Activated naive CD4-positive, alpha-beta T cell treated with anti-CD3 and anti-CD28 coated beads, Interleukin-2, amount 10 ng/mL, durations not matched to agents 7 days and 5 days (primary cell): ENCODE data around the gene LHX6.

Source experiments
- CTCF ChIA-PET: fragments of 350-600 bp; sonication (Branson Sonifier 250); formaldehyde crosslinking; loops from one replicate; lab custom pipeline; 2021; ENCODE audit warnings: antibody characterized with exemption; lab: Charles Lee
- DNase-seq: peaks from one replicate; pipeline ENCODE4 v3.0.0-alpha.2; 2020
- H3K27ac Mint-ChIP-seq: one replicate; pipeline ENCODE4 v1.8.0; 2021; ENCODE audit warnings: mild to moderate bottlenecking, moderate library complexity, mixed read lengths
- H3K27me3 Mint-ChIP-seq: one replicate; pipeline ENCODE4 v1.8.0; 2021; ENCODE audit warnings: mild to moderate bottlenecking, mixed read lengths
- H3K36me3 Mint-ChIP-seq: one replicate; pipeline ENCODE4 v1.8.0; 2021; ENCODE audit warnings: mixed read lengths
- H3K4me1 Mint-ChIP-seq: one replicate; pipeline ENCODE4 v1.8.0; 2021; ENCODE audit warnings: mixed read lengths
- H3K4me3 Mint-ChIP-seq: one replicate; pipeline ENCODE4 v1.8.0; 2021; ENCODE audit warnings: mild to moderate bottlenecking, moderate library complexity, mixed read lengths
- H3K9me3 Mint-ChIP-seq: one replicate; pipeline ENCODE4 v1.8.0; 2021; ENCODE audit warnings: mixed read lengths

Gene LHX6

GRCh38 chr9:122216138-122216797 lies 12.5 kb downstream of the LHX6 start:
- H3K4me1 Mint-ChIP-seq, result peaks cover 37% of the 10 kb centered on the region
- H3K27ac Mint-ChIP-seq, result no peak overlapping the region
- peaks cover 96% of the 10 kb centered on the region for H3K27me3 Mint-ChIP-seq
- H3K9me3 Mint-ChIP-seq, result no peaks in the 10 kb centered on the region
- no peaks in the 10 kb centered on the region for H3K36me3 Mint-ChIP-seq
- CTCF ChIA-PET, result interaction anchor here (1.4 kb wide), 1 partner anchor 92 kb away, joined by 4 read pairs; no protein-coding TSS in a partner anchor
- no peak overlapping the region for H3K4me3 Mint-ChIP-seq
- no peak for DNase-seq

DNA sequence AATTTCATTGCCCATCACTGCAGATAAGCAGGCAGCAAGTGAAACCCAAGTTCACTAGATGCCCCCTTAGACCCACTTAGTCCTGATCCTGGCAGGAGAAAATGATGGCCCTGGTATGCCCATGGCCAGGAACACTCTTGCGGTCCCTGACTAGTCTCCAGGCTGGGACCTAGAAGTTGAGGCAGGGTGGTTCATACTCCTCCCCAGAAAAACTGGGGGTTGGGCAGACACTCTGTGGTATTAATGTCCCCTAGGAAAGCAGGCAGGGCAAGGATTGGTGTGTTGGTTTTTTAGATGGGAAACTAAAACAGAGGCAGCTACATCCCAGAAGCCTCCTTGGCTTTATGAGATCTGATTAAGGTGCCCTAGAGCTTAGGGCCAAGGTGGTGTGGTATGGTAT lies 13.1 kb downstream of the LHX6 start:
- Mint-ChIP-seq H3K4me1 (peaks cover 37% of the 10 kb centered on the region), H3K4me3 (no peak overlapping the region), H3K27me3 (peaks cover 91% of the 10 kb centered on the region), H3K27ac (no peak overlapping the region), H3K9me3 (no peaks in the 10 kb centered on the region), H3K36me3 (no peaks in the 10 kb centered on the region)
- no peak for DNase-seq
- CTCF ChIA-PET, result interaction anchor here (1.4 kb wide), 1 partner anchor 91 kb away, joined by 4 read pairs; no protein-coding TSS in a partner anchor

DNA sequence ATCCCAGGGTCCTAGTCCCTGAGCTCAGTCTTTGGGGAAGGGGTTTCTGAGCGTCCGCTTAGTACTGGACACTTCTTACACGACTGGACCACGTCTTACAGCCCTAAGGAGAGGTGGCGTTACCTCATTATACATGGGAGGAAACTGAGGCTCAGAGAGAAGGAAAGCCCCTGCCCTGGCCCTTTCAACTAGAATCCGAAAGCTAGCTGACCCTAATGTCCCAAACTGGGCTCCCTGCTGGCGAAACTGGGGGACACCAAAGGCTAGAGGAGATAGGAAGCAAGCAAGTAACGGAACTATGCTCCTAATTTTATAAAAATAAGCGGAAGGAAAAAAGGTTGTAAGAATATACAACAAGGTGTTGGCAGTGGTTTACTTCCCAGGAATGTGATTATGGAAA lies 14.2 kb downstream of the LHX6 start:
- H3K9me3 Mint-ChIP-seq, result no peaks in the 10 kb centered on the region
- peaks cover 30% of the 10 kb centered on the region for H3K4me1 Mint-ChIP-seq
- DNase-seq, result no peak
- H3K4me3 Mint-ChIP-seq, result peak overlapping the region; percentile 56
- peaks cover 86% of the 10 kb centered on the region for H3K27me3 Mint-ChIP-seq
- H3K27ac Mint-ChIP-seq, result no peak overlapping the region
- CTCF ChIA-PET, result no interaction called here
- H3K36me3 Mint-ChIP-seq, result no peaks in the 10 kb centered on the region

- Mint-ChIP-seq H3K9me3 (no peaks in the 10 kb centered on the region), H3K4me3 (peak overlapping the region; percentile 36), H3K27me3 (peaks cover 83% of the 10 kb centered on the region), H3K36me3 (no peaks in the 10 kb centered on the region), H3K4me1 (peaks cover 23% of the 10 kb centered on the region), H3K27ac (no peak overlapping the region)
- CTCF ChIA-PET, result no interaction called here
- peak; percentile 77 for DNase-seq
Measured at GRCh38 chr9:122213589-122214413, 15.0 kb downstream of the LHX6 start.

DNA sequence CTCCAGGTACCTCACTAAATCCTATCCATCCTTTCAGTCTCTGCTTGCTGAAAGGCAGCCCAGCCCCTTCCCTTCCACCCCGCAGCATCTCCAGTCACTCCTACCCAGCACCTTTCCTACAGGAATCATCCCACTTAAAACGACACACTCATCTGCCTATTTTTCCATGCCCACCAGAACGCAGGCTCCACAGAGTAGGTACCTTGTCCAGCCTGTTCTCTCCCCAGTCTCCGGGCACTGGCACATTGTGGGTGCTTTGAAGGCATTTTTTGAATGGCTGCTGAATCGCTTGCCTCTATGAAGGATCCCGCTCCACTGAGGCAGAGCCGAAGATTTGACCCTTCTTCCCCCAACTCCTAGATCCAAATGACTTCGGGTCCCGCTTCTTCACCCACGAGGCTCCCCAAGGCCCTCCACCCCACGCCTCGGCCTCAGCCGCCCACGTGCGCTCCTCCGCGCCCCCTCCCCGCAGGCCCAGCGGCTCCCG lies 15.6 kb downstream of the LHX6 start:
- CTCF ChIA-PET, result interaction anchor here (1.1 kb wide), 1 partner anchor 88 kb away, joined by 3 read pairs; no protein-coding TSS in a partner anchor
- Mint-ChIP-seq H3K27ac (no peak overlapping the region), H3K27me3 (peaks cover 77% of the 10 kb centered on the region), H3K4me1 (peaks cover 17% of the 10 kb centered on the region), H3K9me3 (no peaks in the 10 kb centered on the region), H3K4me3 (peak overlapping the region; percentile 48), H3K36me3 (no peaks in the 10 kb centered on the region)
- no peak for DNase-seq

GRCh38 chr9:122212473-122213004 lies 16.2 kb downstream of the LHX6 start:
- H3K36me3 Mint-ChIP-seq, result no peaks in the 10 kb centered on the region
- peak overlapping the region; percentile 65 for H3K27ac Mint-ChIP-seq
- peak overlapping the region; percentile 48 for H3K4me3 Mint-ChIP-seq

DNA sequence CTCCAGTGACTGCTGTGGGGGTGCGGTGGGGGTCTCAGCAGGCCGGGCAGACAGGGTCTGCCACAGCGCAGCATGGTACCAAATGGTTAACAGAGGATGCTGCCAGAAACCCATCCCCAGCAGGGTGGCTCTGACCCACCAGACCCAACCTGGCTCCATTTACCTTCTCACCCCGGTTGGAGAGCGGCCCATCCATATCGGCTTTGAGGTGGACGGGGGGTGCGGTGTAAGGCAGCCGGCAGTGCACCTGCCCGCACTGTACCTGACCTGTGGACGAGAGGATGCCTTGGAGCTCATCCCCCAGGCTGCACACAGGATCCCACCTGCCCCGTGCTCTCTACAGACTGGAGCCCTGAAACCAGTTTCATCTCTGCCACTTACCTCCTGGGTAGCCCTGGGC lies 19.3 kb downstream of the LHX6 start:
- H3K4me1 Mint-ChIP-seq, result peaks cover 8% of the 10 kb centered on the region
- peaks cover 56% of the 10 kb centered on the region for H3K27me3 Mint-ChIP-seq
- no peak overlapping the region for H3K27ac Mint-ChIP-seq
- DNase-seq, result no peak
- no peaks in the 10 kb centered on the region for H3K9me3 Mint-ChIP-seq
- CTCF ChIA-PET, result no interaction called here
- H3K4me3 Mint-ChIP-seq, result no peak overlapping the region
- H3K36me3 Mint-ChIP-seq, result no peaks in the 10 kb centered on the region

More at GRCh38 chr9:122212473-122213004, 16.2 kb downstream of the LHX6 start:
- DNase-seq, result no peak
- peaks cover 12% of the 10 kb centered on the region for H3K4me1 Mint-ChIP-seq
- no peaks in the 10 kb centered on the region for H3K9me3 Mint-ChIP-seq
- H3K27me3 Mint-ChIP-seq, result peaks cover 77% of the 10 kb centered on the region
- CTCF ChIA-PET, result interaction anchor here (1.1 kb wide), 1 partner anchor 88 kb away, joined by 3 read pairs; no protein-coding TSS in a partner anchor

DNA sequence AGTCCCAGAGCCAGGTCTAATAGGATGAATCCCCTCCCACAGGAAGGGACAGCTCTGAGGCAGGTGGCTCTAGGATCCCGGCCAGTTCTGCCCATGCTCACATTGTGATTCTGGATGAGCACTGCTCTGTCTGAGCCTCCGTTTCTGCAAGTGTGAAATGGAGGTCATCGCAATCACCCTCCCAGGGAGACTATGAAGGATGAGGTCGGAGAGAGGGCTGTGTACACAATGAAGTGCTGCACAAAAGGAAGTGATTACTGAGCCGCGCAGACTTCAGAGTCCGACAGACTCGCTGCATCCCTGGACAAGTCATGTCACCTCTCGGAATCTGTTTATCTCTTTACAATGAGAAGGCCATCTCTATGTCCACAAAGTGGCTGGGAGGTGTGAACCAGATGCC lies 21.7 kb downstream of the LHX6 start:
- no peak for DNase-seq
- Mint-ChIP-seq H3K36me3 (no peaks in the 10 kb centered on the region), H3K9me3 (no peaks in the 10 kb centered on the region), H3K4me3 (no peak overlapping the region), H3K27me3 (peaks cover 33% of the 10 kb centered on the region), H3K27ac (no peak overlapping the region), H3K4me1 (no peaks in the 10 kb centered on the region)
- CTCF ChIA-PET, result interaction anchor here (1.9 kb wide), 1 partner anchor 84 kb away, joined by 6 read pairs; no protein-coding TSS in a partner anchor

DNA sequence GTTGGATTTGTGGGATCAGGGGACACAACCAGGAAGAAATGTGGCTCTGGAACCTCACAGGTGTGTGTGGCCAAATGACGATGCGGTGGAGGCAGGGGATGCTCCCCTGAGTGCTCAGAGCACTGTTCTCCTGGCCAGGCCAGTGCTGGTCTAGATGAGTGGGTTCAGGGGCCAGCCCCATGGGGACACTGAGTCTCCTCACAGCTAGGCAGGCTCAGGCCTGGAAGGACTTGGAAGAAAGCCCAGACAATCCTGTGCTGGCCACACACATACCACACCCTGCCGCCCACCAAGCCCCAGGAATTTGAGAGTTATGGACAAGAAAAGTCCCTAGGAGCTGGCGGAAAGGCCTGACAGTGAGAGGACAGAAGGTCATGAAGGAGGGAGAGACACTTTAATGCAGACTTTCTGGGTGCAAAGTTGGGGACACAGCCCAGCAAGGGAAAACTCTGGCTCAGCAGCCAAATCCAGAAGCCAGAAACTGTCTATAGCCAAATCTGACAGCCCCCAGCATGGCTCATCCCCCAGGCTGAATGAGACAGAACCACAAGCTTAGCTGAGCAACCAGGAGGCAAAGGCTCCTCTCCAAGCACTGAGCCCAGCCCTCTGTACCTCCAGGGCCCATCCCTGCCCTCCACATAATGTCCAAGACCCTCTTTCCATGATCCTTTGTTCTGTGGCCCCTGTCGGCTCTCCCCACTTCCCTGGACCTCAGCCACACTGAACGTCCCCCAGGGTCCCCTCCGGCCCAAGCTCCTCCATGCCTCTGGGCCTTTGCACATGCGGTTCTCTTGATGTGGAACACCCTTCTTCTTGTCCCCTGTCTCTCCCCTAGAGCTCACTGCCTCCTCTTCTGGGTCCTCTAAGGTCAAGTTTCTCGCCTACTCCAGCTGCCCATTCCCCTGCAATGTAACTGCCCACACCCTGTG lies 22.4 kb downstream of the LHX6 start:
- CTCF ChIA-PET, result no interaction called here
- Mint-ChIP-seq H3K36me3 (no peaks in the 10 kb centered on the region), H3K9me3 (no peaks in the 10 kb centered on the region), H3K4me1 (no peaks in the 10 kb centered on the region), H3K27me3 (peaks cover 26% of the 10 kb centered on the region), H3K4me3 (no peak overlapping the region), H3K27ac (no peak overlapping the region)
- DNase-seq, result no peak

DNA sequence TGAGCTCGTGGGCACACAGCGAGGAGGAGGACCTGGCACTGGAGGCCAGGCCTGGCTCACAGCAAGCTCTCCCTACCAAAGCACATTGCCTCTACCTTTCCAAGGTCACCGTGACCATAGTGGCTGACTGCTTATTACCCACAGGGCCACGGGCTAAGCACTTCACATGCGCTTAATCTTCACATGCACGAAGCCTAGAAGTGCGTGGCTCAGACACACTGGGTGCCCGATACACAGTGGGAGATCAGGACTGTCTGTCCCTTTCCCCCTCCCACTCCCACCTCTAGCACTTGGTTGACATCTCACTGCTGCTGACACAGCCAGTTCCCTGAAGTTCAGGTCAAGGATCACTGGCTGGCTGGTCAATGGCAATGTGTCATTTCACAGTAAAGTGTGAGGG lies 23.6 kb downstream of the LHX6 start:
- Mint-ChIP-seq H3K36me3 (no peaks in the 10 kb centered on the region), H3K4me3 (no peak overlapping the region), H3K27me3 (peaks cover 21% of the 10 kb centered on the region), H3K27ac (no peak overlapping the region), H3K4me1 (no peaks in the 10 kb centered on the region), H3K9me3 (no peaks in the 10 kb centered on the region)
- DNase-seq, result no peak
- CTCF ChIA-PET, result no interaction called here

GRCh38 chr9:122204491-122204890 lies 24.3 kb downstream of the LHX6 start:
- Mint-ChIP-seq H3K4me1 (no peaks in the 10 kb centered on the region), H3K4me3 (no peak overlapping the region), H3K27me3 (peaks cover 16% of the 10 kb centered on the region), H3K36me3 (no peaks in the 10 kb centered on the region), H3K27ac (no peak overlapping the region), H3K9me3 (no peaks in the 10 kb centered on the region)
- no peak for DNase-seq
- CTCF ChIA-PET, result no interaction called here

DNA sequence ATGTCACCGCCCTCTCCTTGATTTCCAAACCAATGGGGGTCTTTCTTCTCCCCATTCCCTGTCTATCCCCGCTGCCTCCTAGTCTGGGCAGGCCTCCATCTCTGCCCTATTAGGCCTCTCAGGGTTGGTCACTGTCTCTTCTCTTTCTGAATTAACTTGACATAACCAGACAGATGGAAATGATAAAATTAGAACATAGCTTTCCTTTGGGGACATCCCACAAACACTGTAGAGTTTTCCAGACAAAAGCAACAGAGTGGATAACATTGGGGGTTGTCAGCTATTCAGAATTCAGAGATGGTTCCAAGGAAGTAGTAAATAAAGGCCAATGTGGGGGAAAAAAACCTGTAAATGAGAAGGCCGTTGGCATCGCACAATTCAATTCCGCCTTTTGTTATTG lies 24.7 kb downstream of the LHX6 start:
- CTCF ChIA-PET, result no interaction called here
- H3K4me3 Mint-ChIP-seq, result no peak overlapping the region
- peaks cover 13% of the 10 kb centered on the region for H3K27me3 Mint-ChIP-seq
- no peaks in the 10 kb centered on the region for H3K36me3 Mint-ChIP-seq
- no peak overlapping the region for H3K27ac Mint-ChIP-seq
- DNase-seq, result no peak
- H3K4me1 Mint-ChIP-seq, result no peaks in the 10 kb centered on the region
- no peaks in the 10 kb centered on the region for H3K9me3 Mint-ChIP-seq

GRCh38 chr9:122202111-122202510 lies 26.6 kb downstream of the LHX6 start:
- Mint-ChIP-seq H3K4me1 (no peaks in the 10 kb centered on the region), H3K27me3 (peaks cover 16% of the 10 kb centered on the region), H3K9me3 (no peaks in the 10 kb centered on the region), H3K27ac (no peak overlapping the region), H3K4me3 (no peak overlapping the region), H3K36me3 (no peaks in the 10 kb centered on the region)
- DNase-seq, result no peak
- CTCF ChIA-PET, result no interaction called here
